ENCODE data around the gene DEFB110.

The DEFB110 gene

GRCh38 chr6:50021894-50022293, at the start of gene DEFB110:
Gene DEFB110, minus strand, starts transcription at chr6:50021994. Its CDS starts 59 bp downstream, at chr6:50021935.
- DNase-seq (ENCODE audit: low spot score), result no peak
- TF ChIP-seq, protein P1, sequence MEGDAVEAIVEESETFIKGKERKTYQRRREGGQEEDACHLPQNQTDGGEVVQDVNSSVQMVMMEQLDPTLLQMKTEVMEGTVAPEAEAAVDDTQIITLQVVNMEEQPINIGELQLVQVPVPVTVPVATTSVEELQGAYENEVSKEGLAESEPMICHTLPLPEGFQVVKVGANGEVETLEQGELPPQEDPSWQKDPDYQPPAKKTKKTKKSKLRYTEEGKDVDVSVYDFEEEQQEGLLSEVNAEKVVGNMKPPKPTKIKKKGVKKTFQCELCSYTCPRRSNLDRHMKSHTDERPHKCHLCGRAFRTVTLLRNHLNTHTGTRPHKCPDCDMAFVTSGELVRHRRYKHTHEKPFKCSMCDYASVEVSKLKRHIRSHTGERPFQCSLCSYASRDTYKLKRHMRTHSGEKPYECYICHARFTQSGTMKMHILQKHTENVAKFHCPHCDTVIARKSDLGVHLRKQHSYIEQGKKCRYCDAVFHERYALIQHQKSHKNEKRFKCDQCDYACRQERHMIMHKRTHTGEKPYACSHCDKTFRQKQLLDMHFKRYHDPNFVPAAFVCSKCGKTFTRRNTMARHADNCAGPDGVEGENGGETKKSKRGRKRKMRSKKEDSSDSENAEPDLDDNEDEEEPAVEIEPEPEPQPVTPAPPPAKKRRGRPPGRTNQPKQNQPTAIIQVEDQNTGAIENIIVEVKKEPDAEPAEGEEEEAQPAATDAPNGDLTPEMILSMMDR (conservative IDR thresholded peaks at IDR 0.05; ENCODE audit: low read depth), result no peak
- CTCF ChIA-PET, result no interaction called here
- POLR2A ChIA-PET (ENCODE audit: low non-redundant PET), result no interaction called here
- no peak within 1 kb of the TSS for H3K27ac ChIP-seq

DNA sequence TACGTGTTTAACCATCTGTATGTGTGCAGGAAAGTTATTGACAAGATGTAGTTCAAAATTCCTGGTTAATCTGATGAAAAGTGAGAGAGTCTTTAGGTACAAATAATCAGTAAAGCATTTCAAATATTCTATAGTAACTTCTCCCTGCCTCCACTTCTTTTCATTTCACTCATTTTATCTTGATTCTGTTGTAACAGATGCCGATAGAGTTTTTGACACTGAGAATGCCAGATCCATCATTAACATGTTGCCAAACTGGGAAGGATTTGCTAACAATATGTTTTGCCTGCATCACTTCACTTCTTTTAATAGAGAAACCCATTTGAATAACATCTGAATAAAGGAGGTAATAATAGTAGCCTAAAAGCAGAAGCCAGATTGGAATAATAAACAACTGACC, 48.3 kb upstream of the DEFB110 start:
- DNase-seq (ENCODE audit: low spot score), result no peak
- CTCF ChIA-PET, result no interaction called here
- no peak overlapping the region for H3K27ac ChIP-seq
- POLR2A ChIA-PET (ENCODE audit: low non-redundant PET), result no interaction called here
- TF ChIP-seq, protein P1 (conservative IDR thresholded peaks at IDR 0.05; ENCODE audit: low read depth), result no peak

- DNase-seq (ENCODE audit: low spot score), result no peak
- TF ChIP-seq, protein P1 (conservative IDR thresholded peaks at IDR 0.05; ENCODE audit: low read depth), result no peak
- H3K27ac ChIP-seq, result no peak overlapping the region
- ChIA-PET POLR2A (ENCODE audit: low non-redundant PET) (no interaction called here), CTCF (interaction anchor here (0.7 kb wide), 1 partner anchor 538 kb away, joined by 3 read pairs; no protein-coding TSS in a partner anchor)
Measured at GRCh38 chr6:50062051-50062450, 40.3 kb upstream of the DEFB110 start.

- TF ChIP-seq, protein P1 (conservative IDR thresholded peaks at IDR 0.05; ENCODE audit: low read depth), result no peak
- POLR2A ChIA-PET (ENCODE audit: low non-redundant PET), result no interaction called here
- CTCF ChIA-PET, result interaction anchor here (0.7 kb wide), 1 partner anchor 247 kb away, joined by 4 read pairs; no protein-coding TSS in a partner anchor
- no peak overlapping the region for H3K27ac ChIP-seq
- no peak for DNase-seq (ENCODE audit: low spot score)
Measured at GRCh38 chr6:50056242-50056641, 34.4 kb upstream of the DEFB110 start.

GRCh38 chr6:50049829-50050228, 28.0 kb upstream of the DEFB110 start, which contains the start of gene DEFB112:
Gene DEFB112, minus strand, starts transcription at chr6:50049929. Its CDS starts 60 bp downstream, at chr6:50049869.
- TF ChIP-seq, protein P1 (conservative IDR thresholded peaks at IDR 0.05; ENCODE audit: low read depth), result no peak
- no peak within 1 kb of the TSS for H3K27ac ChIP-seq
- no peak for DNase-seq (ENCODE audit: low spot score)
- CTCF ChIA-PET, result no interaction called here
- POLR2A ChIA-PET (ENCODE audit: low non-redundant PET), result no interaction called here

DNA sequence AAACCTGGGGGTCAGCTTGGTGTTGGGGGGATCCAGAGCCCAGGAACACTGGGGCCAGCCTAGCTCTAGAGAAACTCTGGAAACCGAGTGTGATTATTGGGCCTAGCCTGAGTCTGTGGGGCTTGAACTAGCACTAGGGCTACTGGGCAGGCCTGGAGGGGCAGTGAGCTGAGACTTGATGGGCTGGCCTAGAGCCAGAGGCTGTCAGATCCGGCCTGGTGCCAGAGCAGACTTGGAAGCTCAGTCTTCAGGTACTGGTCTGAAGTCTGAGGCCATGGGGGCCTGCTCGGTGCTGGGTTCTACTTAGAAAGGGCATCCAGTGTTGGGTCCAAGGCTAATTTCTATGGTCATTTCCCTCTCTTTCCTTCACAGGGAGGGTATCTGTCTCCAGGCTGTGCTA, 25.2 kb upstream of the DEFB110 start:
- ChIA-PET CTCF (no interaction called here), POLR2A (ENCODE audit: low non-redundant PET) (no interaction called here)
- H3K27ac ChIP-seq, result no peak overlapping the region
- TF ChIP-seq, protein P1 (conservative IDR thresholded peaks at IDR 0.05; ENCODE audit: low read depth), result no peak
- no peak for DNase-seq (ENCODE audit: low spot score)
